HG03342 (cell line): ENCODE results near the gene SLC25A30.
"Not testable (repeated sequence)": the region's sequence is repeated elsewhere in the genome, so short reads cannot be mapped to it uniquely, and the experiment has no call there.

ENCODE experiments used
- ATAC-seq: cut with Tn5 transposase; IDR thresholded peaks from one replicate; pipeline ENCODE4 v1.9.1; 2021; ENCODE audit warnings: mild to moderate bottlenecking, moderate library complexity; ENCODE audit not compliant: unreplicated experiment

The SLC25A30 gene

DNA sequence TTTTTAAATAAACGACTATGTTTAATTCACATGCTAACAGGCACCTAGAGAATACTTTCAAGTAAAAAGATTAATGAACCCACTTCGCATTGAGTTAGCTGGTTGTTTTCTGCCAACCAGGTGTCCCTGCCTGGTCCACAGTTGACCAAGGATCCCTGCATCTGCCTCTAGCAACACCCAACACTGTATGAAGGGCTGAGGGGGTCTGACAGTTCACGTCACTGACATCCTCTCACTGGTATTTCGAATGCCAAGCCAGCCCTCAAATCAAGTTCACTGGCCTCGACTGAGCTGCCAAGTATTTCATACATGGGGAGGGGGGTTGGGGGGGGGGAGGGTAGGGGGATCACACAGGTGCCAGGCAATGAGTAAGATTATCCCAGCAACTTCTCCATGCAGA lies 25.4 kb downstream of the SLC25A30 start:
- no peak for ATAC-seq

GRCh38 chr13:45391926-45392325 lies 26.2 kb downstream of the SLC25A30 start:
- ATAC-seq: no peak

DNA sequence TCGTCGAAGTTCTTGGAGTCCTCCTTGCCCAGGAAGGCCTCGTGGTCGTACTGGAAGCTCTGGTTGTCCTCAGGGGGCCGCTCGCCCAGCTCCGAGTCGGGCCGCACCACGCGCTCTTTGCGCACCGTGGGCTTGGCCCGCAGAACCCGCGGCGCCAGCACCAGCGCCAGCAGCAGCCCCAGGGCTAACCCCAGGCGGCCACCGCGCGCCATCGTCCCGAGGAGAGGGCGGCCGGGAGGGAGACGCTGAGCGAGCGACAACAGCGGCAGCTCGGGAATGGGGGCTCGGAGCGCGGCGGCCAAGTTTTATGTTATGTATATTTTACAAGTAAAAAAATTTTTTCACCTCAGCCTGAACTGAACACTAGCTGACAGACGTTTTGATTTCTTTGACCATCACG lies 27.0 kb downstream of the SLC25A30 start:
- ATAC-seq: not testable (repeated sequence)

DNA sequence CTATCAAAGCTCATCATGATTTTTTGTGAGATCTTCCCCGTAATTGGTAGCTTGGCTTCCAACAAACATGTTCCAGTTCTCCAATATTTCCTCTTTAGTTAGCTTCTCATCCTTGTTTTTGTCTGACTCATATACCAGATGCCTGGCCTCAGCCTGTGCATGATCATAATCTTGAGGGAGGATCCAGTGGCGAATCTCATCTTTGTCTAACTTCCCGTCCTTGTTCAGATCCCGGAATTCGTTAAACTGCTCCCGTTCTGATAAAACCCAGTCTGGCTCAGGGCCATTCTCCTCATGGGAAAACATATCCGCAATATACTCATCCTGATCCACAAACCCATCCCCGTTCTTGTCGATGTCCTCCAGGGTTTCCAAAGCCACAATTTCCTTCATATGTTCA lies 27.8 kb downstream of the SLC25A30 start:
- not testable (repeated sequence) for ATAC-seq

DNA sequence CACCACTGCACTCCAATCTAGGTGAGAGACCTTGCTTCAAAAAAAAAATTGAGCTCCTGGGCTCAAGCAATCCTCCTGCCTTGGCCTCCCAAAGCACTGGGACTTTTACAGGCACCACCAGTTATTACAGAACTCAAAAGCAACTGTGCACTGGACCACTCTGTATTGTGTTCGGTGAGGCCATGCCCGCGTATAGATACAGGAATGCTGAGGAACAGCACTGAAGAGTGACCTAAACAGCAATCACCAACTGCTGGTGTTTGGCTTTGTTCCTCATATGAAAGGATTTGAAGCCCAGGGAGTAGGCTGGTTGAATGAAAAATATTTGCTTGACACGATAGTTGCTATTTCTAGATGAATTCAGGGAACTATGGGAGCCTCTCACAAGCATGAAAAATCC lies 29.5 kb downstream of the SLC25A30 start:
- ATAC-seq: no peak

- ATAC-seq: not testable (repeated sequence)
Measured at GRCh38 chr13:45386892-45387575, 31.1 kb downstream of the SLC25A30 start.

- no peak for ATAC-seq
Measured at GRCh38 chr13:45385907-45386553, 32.1 kb downstream of the SLC25A30 start.

DNA sequence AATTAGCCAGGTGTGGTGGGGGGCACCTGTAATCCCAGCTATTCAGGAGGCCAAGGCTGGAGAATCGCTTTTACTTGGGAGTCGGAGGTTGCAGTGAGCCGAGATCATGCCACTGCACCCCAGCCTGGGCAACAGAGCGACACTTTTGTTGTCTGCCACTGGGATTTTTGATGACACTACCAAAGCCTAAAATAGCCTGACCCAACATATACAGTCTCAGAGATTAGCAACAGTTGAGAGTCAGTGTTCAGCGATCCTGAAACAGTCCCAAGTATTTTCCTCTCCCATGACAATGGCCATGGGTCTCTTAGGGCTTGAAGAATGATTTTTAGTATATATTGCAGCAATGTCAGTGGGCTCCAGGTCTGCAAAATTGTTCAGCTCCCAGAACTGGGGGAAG lies 32.9 kb downstream of the SLC25A30 start:
- no peak for ATAC-seq

GRCh38 chr13:45384474-45385174 lies 33.5 kb downstream of the SLC25A30 start:
- no peak for ATAC-seq

GRCh38 chr13:45382739-45383138 lies 35.4 kb downstream of the SLC25A30 start:
- ATAC-seq: not testable (repeated sequence)

- no peak for ATAC-seq
Measured at GRCh38 chr13:45381196-45381595, 37.0 kb downstream of the SLC25A30 start.

DNA sequence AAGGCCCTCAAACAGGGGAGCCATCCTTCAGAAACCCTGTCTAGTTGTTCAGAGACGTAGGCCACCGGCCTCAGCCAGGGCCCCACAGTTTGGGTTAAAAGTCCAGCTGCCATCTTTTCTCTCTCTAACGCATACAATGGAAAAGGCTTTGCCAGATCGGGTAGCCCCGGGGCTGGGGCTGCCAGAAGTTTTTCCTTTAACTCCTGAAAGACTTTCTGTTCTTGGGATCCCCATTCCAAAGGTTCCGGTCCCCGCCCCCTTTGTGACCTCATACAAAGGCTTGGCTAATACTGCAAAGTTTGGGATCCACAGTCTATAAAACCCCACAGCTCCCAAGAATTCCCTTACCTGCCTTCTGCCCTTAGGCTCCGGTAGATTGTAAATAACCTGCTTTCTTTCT lies 37.5 kb downstream of the SLC25A30 start:
- not testable (repeated sequence) for ATAC-seq

DNA sequence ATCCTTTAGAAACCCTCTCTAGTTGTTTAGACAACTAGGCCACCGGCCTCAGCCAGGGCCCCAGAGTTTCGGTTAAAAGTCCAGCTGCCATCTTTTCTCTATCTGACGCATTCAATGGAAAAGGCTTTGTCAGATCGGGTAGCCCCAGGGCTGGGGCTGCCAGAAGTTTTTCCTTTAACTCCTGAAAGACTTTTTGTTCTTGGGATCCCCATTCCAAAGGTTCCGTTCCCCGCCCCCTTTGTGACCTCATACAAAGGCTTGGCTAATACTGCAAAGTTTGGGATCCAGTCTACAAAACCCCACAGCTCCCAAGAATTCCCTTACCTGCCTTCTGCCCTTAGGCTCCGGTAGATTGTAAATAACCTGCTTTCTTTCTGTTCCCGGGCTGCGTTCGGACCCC lies 38.7 kb downstream of the SLC25A30 start:
- not testable (repeated sequence) for ATAC-seq

- not testable (repeated sequence) for ATAC-seq
Measured at GRCh38 chr13:45378786-45379185, 39.4 kb downstream of the SLC25A30 start.

DNA sequence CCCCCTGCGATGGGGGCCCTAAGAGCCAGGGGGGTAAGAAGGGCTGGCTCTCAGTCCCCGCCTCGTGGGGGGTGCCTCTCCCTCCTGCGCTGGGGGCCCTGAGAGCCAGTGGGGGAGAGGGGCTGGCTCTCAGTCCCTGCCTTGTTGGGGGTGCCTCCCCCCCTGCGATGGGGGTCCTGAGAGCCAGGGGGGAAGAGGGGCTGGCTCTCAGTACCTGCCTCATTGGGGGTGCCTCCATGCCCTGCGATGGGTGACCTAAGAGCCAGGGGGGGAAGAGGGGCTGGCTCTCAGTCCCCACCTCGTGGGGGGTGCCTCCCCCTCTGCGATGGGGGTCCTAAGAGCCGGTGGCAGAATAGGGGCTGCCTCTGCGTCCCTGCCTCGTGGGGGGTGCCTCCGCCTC lies 40.9 kb downstream of the SLC25A30 start:
- ATAC-seq: not testable (repeated sequence)

GRCh38 chr13:45376651-45377050 lies 41.5 kb downstream of the SLC25A30 start:
- not testable (repeated sequence) for ATAC-seq

- ATAC-seq: no peak
Measured at GRCh38 chr13:45374917-45375316, 43.3 kb downstream of the SLC25A30 start.

- no peak for ATAC-seq
Measured at GRCh38 chr13:45373162-45373547, 45.0 kb downstream of the SLC25A30 start.

GRCh38 chr13:45372189-45373161 lies 45.7 kb downstream of the SLC25A30 start:
- no peak for ATAC-seq

GRCh38 chr13:45370922-45371406 lies 47.2 kb downstream of the SLC25A30 start:
- ATAC-seq: no peak

GRCh38 chr13:45369116-45369515 lies 49.1 kb downstream of the SLC25A30 start:
- ATAC-seq: no peak
